ENCODE measurements around the gene PCDHGB2.
A peak's percentile ranks its signal among the peaks of the same experiment; 100 is the strongest.

DNA sequence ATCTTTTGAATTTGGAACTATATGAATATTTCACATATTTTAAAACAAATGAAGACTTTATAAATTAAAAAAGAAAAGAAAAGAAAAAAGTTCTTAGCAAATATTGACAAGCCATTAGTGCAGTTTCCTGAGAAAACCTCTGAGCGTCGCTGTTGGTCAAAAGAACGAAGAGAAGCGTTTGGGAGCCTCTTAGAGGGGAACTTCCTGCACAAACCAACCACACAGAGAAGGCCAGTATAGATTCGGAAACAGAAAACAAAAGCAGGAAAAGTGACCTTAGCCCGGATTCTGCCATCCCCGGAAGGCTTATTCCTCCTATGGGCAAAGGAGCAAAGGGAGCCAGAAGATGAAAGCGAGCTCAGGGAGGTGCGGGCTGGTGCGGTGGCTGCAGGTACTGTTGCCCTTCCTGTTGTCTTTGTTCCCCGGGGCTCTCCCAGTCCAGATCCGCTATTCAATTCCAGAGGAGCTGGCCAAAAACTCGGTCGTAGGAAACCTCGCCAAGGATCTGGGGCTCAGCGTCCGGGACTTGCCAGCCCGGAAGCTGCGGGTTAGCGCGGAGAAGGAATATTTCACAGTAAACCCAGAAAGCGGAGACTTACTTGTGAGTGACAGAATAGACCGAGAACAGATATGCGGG lies at the start of gene PCDHGB2:
- TF ChIP-seq TCF12 (IDR thresholded peaks at IDR 0.05; ENCODE audit: low read depth) (no peak), RAD21 (IDR thresholded peaks at IDR 0.05; ENCODE audit: low read depth) (peak; percentile 43)

All from Ishikawa (cell line).